Uterus (tissue), 2 donors: ENCODE results near the gene KRT34.

Source experiments
- CTCF ChIP-seq, 4 experiments: fragments of 200-600 bp in 2 of 4; fragments of 450-650 bp in 2 of 4; sonication (generic) in 2 of 4; IDR thresholded peaks; one replicate each; pipeline ENCODE4 v1.5.1; 2016 to 2019; ENCODE audit warnings: antibody characterized with exemption in 4 of 4, mild to moderate bottlenecking in 2 of 4, moderate library complexity in 1 of 4
- POLR2A ChIP-seq, 2 donors: fragments of 450-650 bp; IDR thresholded peaks; one replicate each; pipeline ENCODE4 v1.6.1; 2016; ENCODE audit warnings: antibody characterized with exemption in 2 of 2, mild to moderate bottlenecking in 1 of 2, moderate library complexity in 1 of 2

DNA sequence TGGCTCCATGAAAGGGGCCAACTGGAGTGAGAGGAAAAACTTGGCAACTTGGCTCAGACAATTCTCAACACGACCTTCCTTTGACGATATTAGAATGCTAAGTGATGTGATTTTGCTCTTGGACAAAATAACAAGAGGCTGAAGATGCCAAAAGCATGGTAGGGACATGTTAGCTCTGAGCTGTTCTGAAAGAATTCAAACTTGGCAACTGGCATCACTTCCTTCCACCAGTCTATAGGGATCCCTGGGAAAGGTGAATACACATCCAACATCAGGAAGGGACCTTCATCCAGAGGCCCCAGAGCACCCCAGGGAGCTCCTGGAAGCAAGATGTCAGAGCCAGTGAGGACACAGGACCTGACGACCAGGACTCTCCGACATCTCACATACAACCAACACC is 38.0 kb upstream of the KRT34 start:
- TF ChIP-seq CTCF (IDR thresholded peaks at IDR 0.05) = no peak
- no peak for TF ChIP-seq POLR2A (IDR thresholded peaks at IDR 0.05)
